PC-3 (cell line): ENCODE results near the gene NRCAM. TPM values are rescaled to one million over a fixed set of nuclear protein-coding genes. Genes with fewer than 3 reads are reported as not detected.

ENCODE experiments used
- ATAC-seq: fragments of 200-7000 bp; cut with Tn5 transposase; 2 replicates; pipeline ENCODE4 v1.9.1; 2020; ENCODE audit warnings: mild to moderate bottlenecking, moderate library complexity
- BruUV-seq: library from RNA; stranded (reverse); fragments of 400-500 nt; replicated peaks from 2 replicates; lab custom pipeline; 2021; lab: Mats Ljungman, UMichigan
- CTCF ChIA-PET: fragments of 300-600 bp; sonication (Branson Sonifier 250); formaldehyde crosslinking; loops from one replicate; lab custom pipeline; 2022; ENCODE audit warnings: antibody characterized with exemption; lab: Charles Lee
- POLR2A ChIA-PET: fragments of 300-600 bp; sonication (Branson Sonifier 250); formaldehyde crosslinking; loops from one replicate; lab custom pipeline; 2022; ENCODE audit warnings: antibody characterized with exemption; ENCODE audit not compliant: unreplicated experiment; lab: Charles Lee
- DNase-seq: peaks from one replicate; pipeline ENCODE4 v3.0.0-alpha.2; 2015
- H2AFZ ChIP-seq: fragments of 300-600 bp; sonication (generic); 2 replicates; pipeline ENCODE4 v1.6.0; 2016; ENCODE audit warnings: antibody characterized with exemption, low read length
- H3F3A ChIP-seq: fragments of 300-600 bp; sonication (generic); one replicate; pipeline ENCODE4 v1.6.0; 2017; ENCODE audit warnings: antibody characterized with exemption, low read length, control low read depth, mild to moderate bottlenecking; ENCODE audit not compliant: unreplicated experiment
- H3K27ac ChIP-seq: fragments of 300-600 bp; sonication (generic); 2 replicates; pipeline ENCODE4 v1.5.1; 2016; ENCODE audit warnings: mild to moderate bottlenecking, low read length
- H3K27me3 ChIP-seq: fragments of 300-600 bp; sonication (generic); 2 replicates; pipeline ENCODE4 v1.6.1; 2016; ENCODE audit warnings: low read length, mixed read lengths
- H3K36me3 ChIP-seq: fragments of 300-600 bp; sonication (generic); 2 replicates; pipeline ENCODE4 v1.6.1; 2016; ENCODE audit warnings: low read depth, mixed run types, low read length, mixed read lengths
- H3K4me1 ChIP-seq: fragments of 300-600 bp; sonication (generic); 2 replicates; pipeline ENCODE4 v1.5.1; 2016; ENCODE audit warnings: low read length; ENCODE audit not compliant: insufficient read depth
- H3K4me2 ChIP-seq: fragments of 300-600 bp; sonication (generic); 2 replicates; pipeline ENCODE4 v1.6.0; 2016; ENCODE audit warnings: low read length
- H3K4me3 ChIP-seq: fragments of 300-600 bp; sonication (generic); 2 replicates; pipeline ENCODE4 v1.5.1; 2016; ENCODE audit warnings: mild to moderate bottlenecking, low read length, mixed read lengths
- H3K79me2 ChIP-seq: fragments of 300-600 bp; sonication (generic); 2 replicates; pipeline ENCODE4 v1.6.1; 2017; ENCODE audit warnings: low read length, mixed read lengths
- H3K9ac ChIP-seq: fragments of 300-600 bp; sonication (generic); 2 replicates; pipeline ENCODE4 v1.6.0; 2016; ENCODE audit warnings: mild to moderate bottlenecking, low read length
- H3K9me2 ChIP-seq: fragments of 300-600 bp; sonication (generic); replicated peaks from 2 replicates; pipeline ENCODE4 v1.6.1; 2016; ENCODE audit warnings: mixed run types, low read length, mixed read lengths
- H3K9me3 ChIP-seq: fragments of 300-600 bp; sonication (generic); 2 replicates; pipeline ENCODE4 v1.6.1; 2016; ENCODE audit warnings: low read length, mixed read lengths
- H4K20me1 ChIP-seq: fragments of 300-600 bp; sonication (generic); 2 replicates; pipeline ENCODE4 v1.6.1; 2016; ENCODE audit warnings: low read length, mixed read lengths
- CTCF ChIP-seq: fragments of 300-600 bp; sonication (generic); conservative IDR thresholded peaks from 2 replicates; pipeline ENCODE4 v1.5.1; 2017; ENCODE audit warnings: antibody characterized with exemption, low read depth, mild to moderate bottlenecking, low read length
- EZH2 ChIP-seq: fragments of 300-600 bp; sonication (generic); IDR thresholded peaks from one replicate; pipeline ENCODE4 v1.6.1; 2017; ENCODE audit warnings: antibody characterized with exemption, mild to moderate bottlenecking, low read length; ENCODE audit not compliant: unreplicated experiment
- EZH2phosphoT487 ChIP-seq: fragments of 300-600 bp; sonication (generic); IDR thresholded peaks from 2 replicates; pipeline ENCODE4 v1.6.1; 2018; ENCODE audit warnings: mild to moderate bottlenecking, antibody characterized with exemption, low read length, borderline replicate concordance
- intact Hi-C: fragments of 100-400 bp; cut with micrococcal nuclease; formaldehyde crosslinking; loops from 2 replicates; pipeline ENCODE4 v1.9.0; 2023
- total RNA-seq: library from RNA; depleted of rRNA; stranded (reverse); fragments of >200 nt; gene quantifications from 2 replicates; pipeline ENCODE4 v1.2.3, GENCODE V29; 2014

The NRCAM gene
- total RNA-seq, 1 experiment from 2014 or later: not detected

- H4K20me1 ChIP-seq: no peaks in the 10 kb centered on the region
- H3K9ac ChIP-seq: no peak overlapping the region
- no peaks in the 10 kb centered on the region for H3K27me3 ChIP-seq
- no TSS peak for BruUV-seq
- no peak overlapping the region for H3K27ac ChIP-seq
- H3F3A ChIP-seq: no peaks in the 10 kb centered on the region
- intact Hi-C loops: no loop called here
- no peaks in the 10 kb centered on the region for H3K36me3 ChIP-seq
- no peaks in the 10 kb centered on the region for H3K4me1 ChIP-seq
- no peaks in the 10 kb centered on the region for H3K79me2 ChIP-seq
- ATAC-seq: no peak
- no peaks in the 10 kb centered on the region for H3K9me2 ChIP-seq
- H3K9me3 ChIP-seq: no peaks in the 10 kb centered on the region
- TF ChIP-seq EZH2phosphoT487 (no peak), CTCF (no peak), EZH2 (no peak)
- H3K4me2 ChIP-seq: no peak overlapping the region
- CTCF ChIA-PET: no interaction called here
- no peak overlapping the region for H2AFZ ChIP-seq
- no peak overlapping the region for H3K4me3 ChIP-seq
- POLR2A ChIA-PET: no interaction called here
- DNase-seq: no peak
Measured at GRCh38 chr7:108316708-108317107, 139.5 kb downstream of the NRCAM start.

GRCh38 chr7:108314551-108314950 is 141.7 kb downstream of the NRCAM start:
- no peaks in the 10 kb centered on the region for H3F3A ChIP-seq
- H2AFZ ChIP-seq: no peak overlapping the region
- no peak for DNase-seq
- no peaks in the 10 kb centered on the region for H3K79me2 ChIP-seq
- ATAC-seq: no peak
- intact Hi-C loops: no loop called here
- H3K27me3 ChIP-seq: no peaks in the 10 kb centered on the region
- H3K9me2 ChIP-seq: no peaks in the 10 kb centered on the region
- TF ChIP-seq EZH2: no peak
- no peak for TF ChIP-seq EZH2phosphoT487
- no peak for TF ChIP-seq CTCF
- no peak overlapping the region for H3K4me3 ChIP-seq
- no peak overlapping the region for H3K9ac ChIP-seq
- ChIA-PET POLR2A (no interaction called here), CTCF (no interaction called here)
- no TSS peak for BruUV-seq
- no peaks in the 10 kb centered on the region for H4K20me1 ChIP-seq
- H3K27ac ChIP-seq: no peak overlapping the region
- no peaks in the 10 kb centered on the region for H3K9me3 ChIP-seq
- H3K36me3 ChIP-seq: no peaks in the 10 kb centered on the region
- no peak overlapping the region for H3K4me2 ChIP-seq
- H3K4me1 ChIP-seq: no peaks in the 10 kb centered on the region

GRCh38 chr7:108314049-108314448 is 142.2 kb downstream of the NRCAM start:
- POLR2A ChIA-PET: no interaction called here

More at GRCh38 chr7:108314049-108314448, 142.2 kb downstream of the NRCAM start:
- Histone ChIP-seq H3K4me3 (no peak overlapping the region), H4K20me1 (no peaks in the 10 kb centered on the region), H3K9ac (no peak overlapping the region), H3K36me3 (no peaks in the 10 kb centered on the region), H3K79me2 (no peaks in the 10 kb centered on the region), H3K9me3 (no peaks in the 10 kb centered on the region), H3K27me3 (no peaks in the 10 kb centered on the region), H3K4me2 (no peak overlapping the region), H3K27ac (no peak overlapping the region), H3F3A (no peaks in the 10 kb centered on the region), H3K4me1 (no peaks in the 10 kb centered on the region), H3K9me2 (no peaks in the 10 kb centered on the region), H2AFZ (no peak overlapping the region)
- TF ChIP-seq EZH2phosphoT487 (no peak), EZH2 (no peak), CTCF (no peak)
- intact Hi-C loops: no loop called here
- DNase-seq (no peak), ATAC-seq (no peak)
- CTCF ChIA-PET: no interaction called here
- BruUV-seq: no TSS peak
